ENCODE measurements around the gene MRPL30. TPM values are rescaled to one million over a fixed set of nuclear protein-coding genes. Genes with fewer than 3 reads are reported as not detected.

Gene MRPL30
- total RNA-seq, 1 experiment from 2014 or later, result 28.7 TPM

GRCh38 chr2:99141110-99142108 lies 39.6 kb upstream of the MRPL30 start, which contains the start of gene C2orf15 (continued):
- TF ChIP-seq E2F5 (CRISPR knock-in tag; IDR thresholded peaks at IDR 0.05) (peak; percentile 89), MYBL2 (CRISPR knock-in tag; IDR thresholded peaks at IDR 0.05) (peak; percentile 55; the same call in 1 of the 2 replicates), ZNF416 (CRISPR knock-in tag; IDR thresholded peaks at IDR 0.05) (no peak), IRF2 (CRISPR knock-in tag; IDR thresholded peaks at IDR 0.05; ENCODE audit: borderline replicate concordance, low read depth) (no peak), ERG (CRISPR knock-in tag; IDR thresholded peaks at IDR 0.05) (no peak), ZNF396 (CRISPR knock-in tag; IDR thresholded peaks at IDR 0.05; ENCODE audit: borderline replicate concordance) (no peak), MXD4 (CRISPR knock-in tag; IDR thresholded peaks at IDR 0.05; ENCODE audit: borderline replicate concordance) (no peak), NFATC4 (CRISPR knock-in tag; IDR thresholded peaks at IDR 0.05) (no peak), CTCF (IDR thresholded peaks at IDR 0.05) (no peak), TCF7 (CRISPR knock-in tag; IDR thresholded peaks at IDR 0.05; ENCODE audit: low read depth) (no peak), TP53 (CRISPR knock-in tag; IDR thresholded peaks at IDR 0.05) (peak; percentile 13; the same call in 1 of the 2 replicates), TEAD4 (CRISPR knock-in tag; IDR thresholded peaks at IDR 0.05) (no peak), ZNF512 (CRISPR knock-in tag; IDR thresholded peaks at IDR 0.05; ENCODE audit: borderline replicate concordance) (no peak), PRRX2 (CRISPR knock-in tag; IDR thresholded peaks at IDR 0.05) (no peak), E2F1 (CRISPR knock-in tag; IDR thresholded peaks at IDR 0.05) (no peak), GTF2I (CRISPR knock-in tag; conservative IDR thresholded peaks at IDR 0.05) (no peak), JUN (CRISPR knock-in tag; IDR thresholded peaks at IDR 0.05) (no peak), FOXP1 (CRISPR knock-in tag; IDR thresholded peaks at IDR 0.05; ENCODE audit: borderline replicate concordance) (peak; percentile 30; the same call in 1 of the 2 replicates), ATF6 (CRISPR knock-in tag; IDR thresholded peaks at IDR 0.05) (no peak), SMAD3 (CRISPR knock-in tag; IDR thresholded peaks at IDR 0.05; ENCODE audit: borderline replicate concordance) (peak; percentile 29; the same call in 1 of the 2 replicates), ZNF317 (CRISPR knock-in tag; IDR thresholded peaks at IDR 0.05; ENCODE audit: borderline replicate concordance, low read depth) (no peak), ELF4 (CRISPR knock-in tag; IDR thresholded peaks at IDR 0.05; ENCODE audit: low read depth) (no peak), ARID4B (CRISPR knock-in tag; IDR thresholded peaks at IDR 0.05; ENCODE audit: borderline replicate concordance) (peak; percentile 20; the same call in 1 of the 2 replicates), CDX4 (CRISPR knock-in tag; IDR thresholded peaks at IDR 0.05; ENCODE audit: borderline replicate concordance) (no peak)
